Thyroid gland (tissue), 4 donors: ENCODE data around the gene DGCR8. TPM values are rescaled to one million over a fixed set of nuclear protein-coding genes. Genes with fewer than 3 reads are reported as not detected.
A peak's percentile ranks its signal among the peaks of the same experiment; 100 is the strongest.

Experiments used
- DNase-seq, 2 donors: peaks; one replicate each; pipeline ENCODE4 v3.0.0-alpha.2; 2019
- H3K27ac ChIP-seq, 3 donors: fragments of 200-600 bp; sonication (generic); 1 replicate in 2 of 3; 2 replicates in 1 of 3; pipeline ENCODE4 v1.5.1; 2016 to 2019; ENCODE audit warnings: mild to moderate bottlenecking in 1 of 3, moderate library complexity in 1 of 3
- H3K27me3 ChIP-seq: fragments of 200-600 bp; sonication (generic); one replicate; pipeline ENCODE4 v1.5.1; 2019
- H3K36me3 ChIP-seq, 2 donors: fragments of 200-600 bp; sonication (generic); one replicate each; pipeline ENCODE4 v1.5.1; 2016 to 2019
- H3K4me1 ChIP-seq, 2 donors: fragments of 200-600 bp; sonication (generic); one replicate each; pipeline ENCODE4 v1.5.1; 2017 to 2019
- H3K4me3 ChIP-seq, 3 donors: fragments of 200-600 bp; sonication (generic); replicated peaks in 1 of 3; 1 replicate in 2 of 3; 2 replicates in 1 of 3; pipeline ENCODE4 v1.5.1; 2016; ENCODE audit warnings: mild to moderate bottlenecking in 1 of 3
- H3K9me3 ChIP-seq: fragments of 200-600 bp; sonication (generic); one replicate; pipeline ENCODE4 v1.5.1; 2017
- POLR2A ChIP-seq, 2 donors: fragments of 450-650 bp; IDR thresholded peaks; one replicate each; pipeline ENCODE4 v1.6.1; 2017; ENCODE audit warnings: antibody characterized with exemption in 2 of 2, mild to moderate bottlenecking in 2 of 2, moderate library complexity in 1 of 2
- WGBS, 2 donors: methylation state at CpG; one replicate each; pipeline ENCODE4 v1.1.5; 2017; 5-methylcytosine and 5-hydroxymethylcytosine counted together
- intact Hi-C: fragments of 100-400 bp; cut with DNase I; formaldehyde crosslinking; loops from one replicate; pipeline ENCODE4 v1.15.1; 2023
- total RNA-seq, 4 donors: library from RNA; depleted of rRNA; stranded (reverse); fragments of >200 nt; gene quantifications; one replicate each; pipeline ENCODE4 v1.2.3, GENCODE V29; 2016
- TF ChIP-seq, protein P1 (sequence below), 6 experiments: fragments of 200-600 bp in 3 of 6; fragments of 450-650 bp in 3 of 6; sonication (generic) in 3 of 6; IDR thresholded peaks; one replicate each; pipeline ENCODE4 v1.5.1; 2016 to 2019; ENCODE audit warnings: antibody characterized with exemption in 6 of 6, mild to moderate bottlenecking in 2 of 6, inconsistent platforms in 1 of 6, moderate library complexity in 1 of 6

The DGCR8 gene
- total RNA-seq, 4 donors from 2014 or later = 28.9 to 48.8 (median 31.5) TPM

DNA sequence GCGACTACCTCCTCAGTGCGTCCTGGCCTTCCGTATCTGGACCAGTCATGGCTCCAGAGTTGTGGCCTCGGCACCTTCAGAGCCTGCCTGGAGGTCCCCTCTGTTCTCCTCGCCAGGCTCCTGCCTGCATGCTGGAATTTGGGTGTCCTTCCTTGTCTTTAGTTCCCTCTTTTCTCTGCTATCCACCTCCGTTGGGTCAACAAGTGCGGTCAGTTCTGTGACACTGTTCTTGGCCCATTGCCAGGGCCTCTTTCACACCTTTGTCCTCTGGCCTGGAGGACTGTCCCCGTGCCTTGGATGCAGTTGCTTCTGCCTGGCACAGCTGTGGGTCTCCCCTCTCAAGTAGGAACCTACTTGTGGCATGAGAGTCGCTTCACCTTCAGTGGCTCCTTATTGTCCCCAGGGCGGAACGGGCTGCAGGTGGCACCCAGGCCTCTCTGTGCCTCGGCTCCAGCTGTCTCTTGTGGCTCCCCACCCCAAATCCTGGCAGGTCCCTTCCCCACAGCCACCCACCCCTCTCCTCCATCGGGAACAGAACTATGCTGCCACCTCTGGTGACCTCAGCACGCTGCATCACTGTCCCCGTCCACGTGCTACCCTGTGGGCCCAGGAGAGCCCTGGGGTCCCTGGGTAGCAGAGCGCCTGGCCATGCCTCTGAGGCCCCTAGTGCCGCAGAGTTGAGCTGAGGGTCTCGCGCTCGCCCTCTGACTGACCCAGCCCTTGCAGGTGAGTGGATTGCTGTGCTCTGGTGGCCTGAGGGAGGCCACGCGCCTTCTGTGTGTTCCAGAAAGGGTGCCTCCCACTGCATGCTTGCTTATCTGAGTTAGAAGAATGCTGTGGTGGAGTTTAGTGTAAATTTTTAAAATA, 4.7 kb downstream of the DGCR8 start:
- H3K27ac ChIP-seq = peak overlapping the region in 1 of 3 donors; percentile 0
- intact Hi-C loops = no loop called here

DNA sequence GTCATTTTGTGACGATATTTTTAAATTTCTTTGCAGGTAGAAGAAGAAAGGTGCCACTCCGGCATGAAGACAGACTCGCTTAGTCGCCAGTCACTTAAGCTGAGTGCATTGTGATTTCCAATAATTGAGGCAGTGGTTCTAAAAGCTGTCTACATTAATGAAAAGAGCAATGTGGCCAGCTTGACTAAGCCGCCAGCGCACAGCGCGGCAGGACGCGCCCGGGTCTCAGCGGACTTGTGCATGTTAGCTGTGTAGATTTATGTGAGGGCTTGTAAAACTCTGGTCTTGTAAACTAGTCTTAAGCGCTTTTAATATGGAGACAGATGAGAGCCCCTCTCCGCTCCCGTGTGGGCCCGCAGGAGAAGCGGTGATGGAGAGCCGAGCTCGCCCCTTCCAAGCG, 5.6 kb downstream of the DGCR8 start:
- H3K36me3 ChIP-seq = peaks cover 50 to 51% of the 10 kb centered on the region in 2 donors
- H3K27me3 ChIP-seq = no peaks in the 10 kb centered on the region
- peaks cover 42 to 44% of the 10 kb centered on the region in 2 donors for H3K4me1 ChIP-seq
- H3K27ac ChIP-seq = no peak overlapping the region
- intact Hi-C loops = no loop called here
- no peaks in the 10 kb centered on the region for H3K9me3 ChIP-seq
- TF ChIP-seq, protein P1, sequence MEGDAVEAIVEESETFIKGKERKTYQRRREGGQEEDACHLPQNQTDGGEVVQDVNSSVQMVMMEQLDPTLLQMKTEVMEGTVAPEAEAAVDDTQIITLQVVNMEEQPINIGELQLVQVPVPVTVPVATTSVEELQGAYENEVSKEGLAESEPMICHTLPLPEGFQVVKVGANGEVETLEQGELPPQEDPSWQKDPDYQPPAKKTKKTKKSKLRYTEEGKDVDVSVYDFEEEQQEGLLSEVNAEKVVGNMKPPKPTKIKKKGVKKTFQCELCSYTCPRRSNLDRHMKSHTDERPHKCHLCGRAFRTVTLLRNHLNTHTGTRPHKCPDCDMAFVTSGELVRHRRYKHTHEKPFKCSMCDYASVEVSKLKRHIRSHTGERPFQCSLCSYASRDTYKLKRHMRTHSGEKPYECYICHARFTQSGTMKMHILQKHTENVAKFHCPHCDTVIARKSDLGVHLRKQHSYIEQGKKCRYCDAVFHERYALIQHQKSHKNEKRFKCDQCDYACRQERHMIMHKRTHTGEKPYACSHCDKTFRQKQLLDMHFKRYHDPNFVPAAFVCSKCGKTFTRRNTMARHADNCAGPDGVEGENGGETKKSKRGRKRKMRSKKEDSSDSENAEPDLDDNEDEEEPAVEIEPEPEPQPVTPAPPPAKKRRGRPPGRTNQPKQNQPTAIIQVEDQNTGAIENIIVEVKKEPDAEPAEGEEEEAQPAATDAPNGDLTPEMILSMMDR (IDR thresholded peaks at IDR 0.05) = no peak
- WGBS, 2 donors = 94 to 96% methylated on average over 20 of the region's 20 CpGs
- H3K4me3 ChIP-seq = no peak overlapping the region
- no peak for DNase-seq

More for the DNA sequence above, 4.7 kb downstream of the DGCR8 start:
- 68 to 71% methylated on average over 21 to 22 of the region's 23 CpGs for WGBS, 2 donors
- DNase-seq = peak; percentile 22 to 33
- Histone ChIP-seq H3K9me3 (no peaks in the 10 kb centered on the region), H3K4me3 (no peak overlapping the region), H3K4me1 (peaks cover 42 to 44% of the 10 kb centered on the region in 2 donors), H3K36me3 (peaks cover 41 to 42% of the 10 kb centered on the region in 2 donors), H3K27me3 (no peaks in the 10 kb centered on the region)
- TF ChIP-seq POLR2A (IDR thresholded peaks at IDR 0.05) = no peak
- TF ChIP-seq, protein P1 (IDR thresholded peaks at IDR 0.05) = peak in 2 of 6 experiments; percentile 16 to 44

DNA sequence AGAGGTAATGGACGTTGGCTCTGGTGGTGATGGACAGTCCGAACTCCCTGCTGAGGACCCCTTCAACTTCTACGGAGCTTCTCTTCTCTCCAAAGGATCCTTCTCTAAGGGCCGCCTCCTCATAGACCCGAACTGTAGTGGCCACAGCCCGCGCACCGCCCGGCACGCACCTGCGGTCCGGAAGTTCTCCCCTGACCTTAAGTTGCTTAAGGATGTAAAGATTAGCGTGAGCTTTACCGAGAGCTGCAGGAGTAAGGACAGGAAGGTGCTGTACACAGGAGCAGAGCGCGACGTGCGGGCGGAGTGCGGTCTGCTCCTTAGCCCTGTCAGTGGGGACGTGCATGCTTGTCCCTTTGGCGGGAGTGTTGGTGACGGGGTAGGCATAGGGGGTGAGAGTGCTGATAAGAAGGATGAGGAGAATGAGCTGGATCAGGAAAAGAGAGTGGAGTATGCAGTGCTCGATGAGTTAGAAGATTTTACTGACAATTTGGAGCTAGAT, 6.1 kb downstream of the DGCR8 start:
- peaks cover 38 to 40% of the 10 kb centered on the region in 2 donors for H3K4me1 ChIP-seq
- TF ChIP-seq, protein P1 (IDR thresholded peaks at IDR 0.05) = no peak
- TF ChIP-seq POLR2A (IDR thresholded peaks at IDR 0.05) = no peak
- WGBS, 2 donors = 90 to 92% methylated on average over 24 of the region's 24 CpGs
- no peak overlapping the region for H3K4me3 ChIP-seq
- peaks cover 55 to 56% of the 10 kb centered on the region in 2 donors for H3K36me3 ChIP-seq
- no peak overlapping the region for H3K27ac ChIP-seq
- DNase-seq = no peak
- intact Hi-C loops = no loop called here
- no peaks in the 10 kb centered on the region for H3K9me3 ChIP-seq
- no peaks in the 10 kb centered on the region for H3K27me3 ChIP-seq

DNA sequence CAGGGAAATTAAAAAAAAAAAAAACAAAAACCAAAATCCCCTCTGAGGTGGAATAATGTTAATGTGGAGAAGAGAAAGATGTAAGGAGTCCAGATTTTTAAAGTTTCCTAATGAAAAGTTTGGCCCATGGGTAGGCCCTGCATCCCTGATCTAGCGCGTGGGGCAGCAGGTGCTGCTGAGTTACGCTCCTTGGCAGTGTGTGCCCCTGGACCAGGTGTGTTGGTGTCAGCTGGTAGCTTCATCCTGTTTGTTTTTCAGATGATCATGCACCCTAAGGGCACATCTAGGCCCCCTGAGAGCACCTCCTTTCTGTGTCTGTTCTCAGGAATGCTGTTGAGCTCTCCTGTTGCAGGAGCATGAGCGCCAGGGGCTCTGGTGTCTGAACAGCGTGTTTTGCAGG, 6.7 kb downstream of the DGCR8 start:
- Histone ChIP-seq H3K4me3 (no peak overlapping the region), H3K4me1 (peaks cover 32 to 34% of the 10 kb centered on the region in 2 donors), H3K36me3 (peaks cover 61 to 62% of the 10 kb centered on the region in 2 donors), H3K9me3 (no peaks in the 10 kb centered on the region), H3K27me3 (no peaks in the 10 kb centered on the region), H3K27ac (no peak overlapping the region)
- WGBS, 2 donors = 95 to 99% methylated on average over 5 of the region's 5 CpGs
- intact Hi-C loops = no loop called here
- TF ChIP-seq, protein P1 (IDR thresholded peaks at IDR 0.05) = no peak
- TF ChIP-seq POLR2A (IDR thresholded peaks at IDR 0.05) = no peak
- DNase-seq = no peak
